Myocyte (in vitro differentiated cells): ENCODE data around the gene ZNF800. TPM values are rescaled to one million over a fixed set of nuclear protein-coding genes. Genes with fewer than 3 reads are reported as not detected.

Source experiments
- DNase-seq: peaks from one replicate; pipeline ENCODE4 v3.0.0-alpha.2; 2012; ENCODE audit warnings: low read depth
- total RNA-seq: library from RNA; depleted of rRNA; stranded (reverse); fragments of >200 nt; gene quantifications from 2 replicates; pipeline ENCODE4 v1.2.3, GENCODE V29; 2014

ZNF800 gene
- total RNA-seq, 1 donor from 2014 or later = 41.4 TPM

GRCh38 chr7:127390817-127391590 lies 1.5 kb downstream of the ZNF800 start:
- DNase-seq = peak; percentile 3

- no peak for DNase-seq
Observed at GRCh38 chr7:127390186-127390816, 2.2 kb downstream of the ZNF800 start.

- DNase-seq = no peak
Observed at GRCh38 chr7:127389321-127389720, 3.2 kb downstream of the ZNF800 start.

- no peak for DNase-seq
Observed at GRCh38 chr7:127387974-127388373, 4.5 kb downstream of the ZNF800 start.

GRCh38 chr7:127383123-127383835 lies 9.2 kb downstream of the ZNF800 start:
- peak; percentile 15 for DNase-seq

GRCh38 chr7:127382301-127383085 lies 10.0 kb downstream of the ZNF800 start:
- no peak for DNase-seq

GRCh38 chr7:127380479-127380878 lies 12.0 kb downstream of the ZNF800 start:
- DNase-seq = no peak

- no peak for DNase-seq
Observed at GRCh38 chr7:127379642-127380041, 12.9 kb downstream of the ZNF800 start.

- DNase-seq = no peak
Observed at GRCh38 chr7:127378537-127378936, 14.0 kb downstream of the ZNF800 start.

- no peak for DNase-seq
Observed at GRCh38 chr7:127377425-127377824, 15.1 kb downstream of the ZNF800 start.

- no peak for DNase-seq
Observed at GRCh38 chr7:127375631-127376030, 16.9 kb downstream of the ZNF800 start.

GRCh38 chr7:127367679-127368078 lies 24.8 kb downstream of the ZNF800 start:
- no peak for DNase-seq

GRCh38 chr7:127366680-127367079 lies 25.8 kb downstream of the ZNF800 start:
- DNase-seq = no peak

- DNase-seq = no peak
Observed at GRCh38 chr7:127365957-127366315, 26.6 kb downstream of the ZNF800 start.

- DNase-seq = no peak
Observed at GRCh38 chr7:127365164-127365956, 27.1 kb downstream of the ZNF800 start.

- no peak for DNase-seq
Observed at GRCh38 chr7:127362364-127363027, 30.0 kb downstream of the ZNF800 start.

- no peak for DNase-seq
Observed at GRCh38 chr7:127361736-127362135, 30.8 kb downstream of the ZNF800 start.

GRCh38 chr7:127359011-127359410 lies 33.5 kb downstream of the ZNF800 start:
- no peak for DNase-seq

- DNase-seq = no peak
Observed at GRCh38 chr7:127353897-127354296, 38.6 kb downstream of the ZNF800 start.

GRCh38 chr7:127350586-127350985 lies 41.9 kb downstream of the ZNF800 start:
- DNase-seq = no peak
